ENCODE measurements around the gene EEA1.

The EEA1 gene

DNA sequence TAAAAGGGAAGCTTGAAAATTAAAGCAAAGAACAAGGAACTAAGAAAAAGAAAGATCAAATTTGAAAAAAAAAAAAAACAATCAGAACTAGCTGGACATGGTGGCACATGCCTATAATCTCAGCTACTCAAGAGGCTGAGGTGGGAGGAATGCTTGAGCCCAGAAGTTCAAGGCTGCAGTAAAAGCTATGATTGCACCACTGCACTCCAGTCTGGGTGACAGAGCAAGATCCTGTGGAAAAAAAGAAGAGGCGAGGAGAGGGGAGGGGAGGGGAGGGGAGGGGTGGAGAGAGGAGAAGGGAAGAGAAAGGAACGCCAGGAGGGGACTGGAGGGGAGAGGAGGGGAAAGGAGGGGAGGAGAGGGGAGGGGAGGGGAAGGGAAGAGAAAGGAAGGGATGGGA, 43.0 kb downstream of the EEA1 start:
- no peak overlapping the region for H3K27ac ChIP-seq
- TF ChIP-seq, protein P1, sequence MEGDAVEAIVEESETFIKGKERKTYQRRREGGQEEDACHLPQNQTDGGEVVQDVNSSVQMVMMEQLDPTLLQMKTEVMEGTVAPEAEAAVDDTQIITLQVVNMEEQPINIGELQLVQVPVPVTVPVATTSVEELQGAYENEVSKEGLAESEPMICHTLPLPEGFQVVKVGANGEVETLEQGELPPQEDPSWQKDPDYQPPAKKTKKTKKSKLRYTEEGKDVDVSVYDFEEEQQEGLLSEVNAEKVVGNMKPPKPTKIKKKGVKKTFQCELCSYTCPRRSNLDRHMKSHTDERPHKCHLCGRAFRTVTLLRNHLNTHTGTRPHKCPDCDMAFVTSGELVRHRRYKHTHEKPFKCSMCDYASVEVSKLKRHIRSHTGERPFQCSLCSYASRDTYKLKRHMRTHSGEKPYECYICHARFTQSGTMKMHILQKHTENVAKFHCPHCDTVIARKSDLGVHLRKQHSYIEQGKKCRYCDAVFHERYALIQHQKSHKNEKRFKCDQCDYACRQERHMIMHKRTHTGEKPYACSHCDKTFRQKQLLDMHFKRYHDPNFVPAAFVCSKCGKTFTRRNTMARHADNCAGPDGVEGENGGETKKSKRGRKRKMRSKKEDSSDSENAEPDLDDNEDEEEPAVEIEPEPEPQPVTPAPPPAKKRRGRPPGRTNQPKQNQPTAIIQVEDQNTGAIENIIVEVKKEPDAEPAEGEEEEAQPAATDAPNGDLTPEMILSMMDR (conservative IDR thresholded peaks at IDR 0.05): no peak

GRCh38 chr12:92879698-92880322, 49.3 kb downstream of the EEA1 start:
- no peak overlapping the region for H3K27ac ChIP-seq
- TF ChIP-seq, protein P1 (conservative IDR thresholded peaks at IDR 0.05): no peak

GRCh38 chr12:92877904-92878303, 51.2 kb downstream of the EEA1 start:
- TF ChIP-seq, protein P1 (conservative IDR thresholded peaks at IDR 0.05): no peak
- H3K27ac ChIP-seq: no peak overlapping the region

GRCh38 chr12:92876496-92876895, 52.6 kb downstream of the EEA1 start:
- TF ChIP-seq, protein P1 (conservative IDR thresholded peaks at IDR 0.05): no peak

GRCh38 chr12:92871116-92871515, 58.0 kb downstream of the EEA1 start:
- TF ChIP-seq, protein P1 (conservative IDR thresholded peaks at IDR 0.05): no peak
- H3K27ac ChIP-seq: no peak overlapping the region

More at GRCh38 chr12:92876496-92876895, 52.6 kb downstream of the EEA1 start:
- H3K27ac ChIP-seq: no peak overlapping the region

DNA sequence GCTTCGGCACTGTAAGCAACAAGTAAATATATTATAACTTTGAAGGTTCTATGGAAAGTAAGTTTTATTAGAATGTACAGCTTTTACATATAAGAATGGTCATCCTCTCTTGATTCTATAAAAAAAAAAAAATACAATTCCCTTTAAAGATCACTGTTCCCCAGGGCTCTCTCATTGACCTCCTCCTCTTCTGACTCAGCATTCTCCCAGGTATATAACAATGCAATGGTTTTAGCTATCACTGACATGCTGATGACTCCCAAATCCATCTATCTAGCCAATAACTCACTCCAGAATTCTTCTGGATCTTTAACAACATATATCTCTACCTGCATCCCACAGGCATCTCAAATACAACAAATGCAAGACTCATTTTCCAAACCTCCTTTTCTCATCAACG, 62.7 kb downstream of the EEA1 start:
- no peak overlapping the region for H3K27ac ChIP-seq
- TF ChIP-seq, protein P1 (conservative IDR thresholded peaks at IDR 0.05): no peak

DNA sequence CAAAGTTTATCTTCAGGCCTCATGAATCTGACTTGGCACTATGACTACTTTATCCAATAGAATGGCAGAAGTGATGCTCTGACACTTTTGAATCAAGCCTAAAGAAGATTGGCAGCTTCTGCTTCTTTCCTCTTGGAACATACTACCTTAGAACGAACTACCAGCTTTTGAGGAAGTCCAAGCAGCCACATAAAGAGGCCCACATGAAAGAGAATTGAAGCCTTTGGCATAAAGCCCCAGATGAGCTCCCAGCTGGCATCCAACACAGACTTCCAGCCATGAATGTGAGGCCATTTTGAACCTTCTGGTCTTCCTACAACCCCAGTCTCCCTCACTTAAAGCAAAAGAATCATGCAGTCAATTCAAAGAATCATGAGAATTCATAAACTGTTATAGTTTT, 65.8 kb downstream of the EEA1 start:
- no peak overlapping the region for H3K27ac ChIP-seq
- TF ChIP-seq, protein P1 (conservative IDR thresholded peaks at IDR 0.05): no peak
